Epithelial cell of proximal tubule (primary cell): Measurements from ENCODE around the gene INSM1. TPM values are rescaled to one million over a fixed set of nuclear protein-coding genes. Genes with fewer than 3 reads are reported as not detected.
"Not testable (repeated sequence)": the region's sequence is repeated elsewhere in the genome, so short reads cannot be mapped to it uniquely, and the experiment has no call there.

Experiments
- DNase-seq: peaks from one replicate; pipeline ENCODE4 v3.0.0-alpha.2; 2011; ENCODE audit warnings: low read depth
- H3K4me3 ChIP-seq: 2 replicates; pipeline ENCODE4 v1.5.1; 2011; ENCODE audit warnings: low read depth, mild to moderate bottlenecking, low read length
- total RNA-seq: library from RNA; depleted of rRNA; stranded (reverse); fragments of >200 nt; gene quantifications from 2 replicates; pipeline ENCODE4 v1.2.3, GENCODE V29; 2015
- TF ChIP-seq, protein P1 (sequence below): conservative IDR thresholded peaks from 2 replicates; pipeline ENCODE4 v1.5.1; 2012; ENCODE audit warnings: low read depth, mild to moderate bottlenecking, low read length

Gene INSM1
- total RNA-seq, 1 donor from 2014 or later: not detected

DNA sequence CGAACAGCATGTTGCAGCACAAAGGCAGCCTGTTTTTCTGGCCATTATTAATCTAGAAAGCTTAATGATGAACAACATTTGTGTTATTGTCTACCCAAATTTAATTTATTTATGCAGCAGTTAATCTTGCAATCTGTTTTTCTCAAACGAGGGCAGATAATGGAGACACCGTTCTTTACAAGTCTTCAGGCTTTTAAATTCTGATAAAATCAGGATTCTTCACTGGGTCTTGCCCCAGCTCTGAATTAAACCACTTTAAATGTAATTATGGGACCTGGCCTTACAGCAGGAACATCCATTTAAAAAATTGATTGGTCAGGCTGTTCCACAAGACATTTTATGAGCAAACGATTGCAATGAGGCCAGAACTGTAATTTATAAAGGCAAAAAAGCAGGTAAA lies 26.5 kb upstream of the INSM1 start:
- TF ChIP-seq, protein P1, sequence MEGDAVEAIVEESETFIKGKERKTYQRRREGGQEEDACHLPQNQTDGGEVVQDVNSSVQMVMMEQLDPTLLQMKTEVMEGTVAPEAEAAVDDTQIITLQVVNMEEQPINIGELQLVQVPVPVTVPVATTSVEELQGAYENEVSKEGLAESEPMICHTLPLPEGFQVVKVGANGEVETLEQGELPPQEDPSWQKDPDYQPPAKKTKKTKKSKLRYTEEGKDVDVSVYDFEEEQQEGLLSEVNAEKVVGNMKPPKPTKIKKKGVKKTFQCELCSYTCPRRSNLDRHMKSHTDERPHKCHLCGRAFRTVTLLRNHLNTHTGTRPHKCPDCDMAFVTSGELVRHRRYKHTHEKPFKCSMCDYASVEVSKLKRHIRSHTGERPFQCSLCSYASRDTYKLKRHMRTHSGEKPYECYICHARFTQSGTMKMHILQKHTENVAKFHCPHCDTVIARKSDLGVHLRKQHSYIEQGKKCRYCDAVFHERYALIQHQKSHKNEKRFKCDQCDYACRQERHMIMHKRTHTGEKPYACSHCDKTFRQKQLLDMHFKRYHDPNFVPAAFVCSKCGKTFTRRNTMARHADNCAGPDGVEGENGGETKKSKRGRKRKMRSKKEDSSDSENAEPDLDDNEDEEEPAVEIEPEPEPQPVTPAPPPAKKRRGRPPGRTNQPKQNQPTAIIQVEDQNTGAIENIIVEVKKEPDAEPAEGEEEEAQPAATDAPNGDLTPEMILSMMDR: no peak
- no peak for DNase-seq
- H3K4me3 ChIP-seq: no peak overlapping the region

DNA sequence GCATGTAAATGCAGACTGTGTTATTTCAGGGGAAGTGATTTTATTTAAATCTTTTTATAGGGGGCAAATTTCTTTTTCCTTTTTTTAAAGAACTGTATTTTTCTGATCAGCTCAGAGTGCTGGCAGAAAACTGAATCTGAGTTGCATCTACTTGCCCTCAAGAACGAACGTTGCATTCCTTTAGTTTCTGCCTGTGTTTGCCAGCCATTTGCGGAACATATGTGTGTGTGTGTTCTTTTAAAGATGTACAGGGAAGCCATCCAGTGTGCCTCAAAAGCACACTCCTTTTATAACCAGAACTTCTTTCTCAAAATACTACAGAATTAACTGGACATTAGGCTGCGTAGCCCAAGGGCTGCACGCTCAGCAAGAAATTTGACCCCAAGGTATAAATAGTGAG lies 25.8 kb upstream of the INSM1 start:
- no peak for DNase-seq
- no peak overlapping the region for H3K4me3 ChIP-seq
- TF ChIP-seq, protein P1: no peak

DNA sequence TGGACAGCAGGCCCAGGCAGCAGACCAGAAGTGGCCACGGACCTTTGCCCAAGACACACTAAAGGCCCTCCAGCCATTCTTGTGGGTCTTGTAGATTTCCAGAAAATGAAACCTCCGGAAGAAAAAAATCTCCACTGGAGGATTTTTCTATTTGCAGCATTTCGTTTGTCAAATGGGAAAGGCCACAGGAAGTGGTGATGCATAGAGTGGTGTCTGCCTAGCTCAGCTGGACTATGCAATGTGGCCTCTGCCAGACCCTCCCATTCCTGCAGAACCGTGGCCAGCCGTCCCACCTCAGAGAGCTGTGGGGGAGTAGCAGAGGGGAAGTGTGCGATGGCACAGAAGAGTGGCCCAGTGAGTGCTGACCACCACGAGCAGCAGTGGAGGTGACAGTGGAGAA lies 24.0 kb upstream of the INSM1 start:
- TF ChIP-seq, protein P1: no peak
- no peak for DNase-seq
- no peak overlapping the region for H3K4me3 ChIP-seq

DNA sequence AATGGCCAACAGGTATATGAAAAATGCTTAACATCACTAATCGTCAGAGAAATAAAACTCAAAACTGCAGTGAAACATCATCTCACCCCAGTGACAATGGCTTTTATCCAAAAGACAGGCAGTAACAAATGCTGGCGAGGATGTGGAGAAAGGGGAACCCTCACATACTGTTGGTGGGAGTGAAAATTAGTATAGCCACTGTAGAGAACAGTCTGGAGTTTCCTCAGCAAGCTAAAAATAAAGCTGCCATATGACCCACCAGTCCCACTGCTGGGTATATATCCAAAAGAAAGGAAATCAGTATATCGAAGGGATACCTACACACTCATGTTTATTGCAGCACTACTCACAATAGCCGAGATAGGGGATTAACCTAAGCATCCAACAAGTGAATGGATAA lies 23.4 kb upstream of the INSM1 start:
- no peak overlapping the region for H3K4me3 ChIP-seq
- no peak for DNase-seq
- TF ChIP-seq, protein P1: no peak

DNA sequence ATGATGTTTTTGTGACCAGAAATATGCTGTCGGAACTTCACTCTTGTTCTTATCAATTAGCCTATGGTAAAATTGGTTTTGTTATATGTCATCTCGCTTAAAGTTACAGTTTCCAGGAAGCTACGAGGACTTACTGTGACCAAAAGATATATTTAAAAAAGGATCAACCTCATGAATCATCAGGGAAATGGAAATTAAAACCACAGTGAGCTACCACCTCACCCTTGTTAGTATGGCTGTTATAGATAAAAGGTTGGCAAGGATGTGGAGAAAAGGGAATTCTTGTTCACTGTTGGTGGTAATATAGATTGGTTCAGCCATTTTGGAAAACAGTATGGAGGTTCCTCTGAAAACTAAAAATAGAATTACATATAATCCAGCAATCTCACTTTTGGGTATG lies 14.3 kb upstream of the INSM1 start:
- TF ChIP-seq, protein P1: no peak
- no peak for DNase-seq

DNA sequence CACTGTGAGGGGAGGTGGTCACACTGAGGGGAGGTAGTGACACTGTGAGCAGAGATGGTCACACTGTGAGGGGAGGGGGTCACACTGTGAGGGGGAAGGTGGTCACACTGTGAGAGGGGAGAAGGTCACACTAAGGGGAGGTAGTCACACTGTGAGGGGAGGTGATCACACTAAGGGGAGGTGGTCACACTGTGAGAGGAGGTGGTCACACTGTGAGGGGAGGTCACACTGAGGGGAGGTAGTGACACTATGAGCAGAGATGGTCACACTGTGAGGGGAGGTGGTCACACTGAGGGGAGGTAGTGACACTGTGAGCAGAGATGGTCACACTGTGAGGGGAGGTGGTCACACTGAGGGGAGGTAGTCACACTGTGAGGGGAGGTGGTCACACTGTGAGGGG lies 12.4 kb upstream of the INSM1 start:
- H3K4me3 ChIP-seq, DNase-seq: not testable (repeated sequence)

More for the DNA sequence above, 14.3 kb upstream of the INSM1 start:
- H3K4me3 ChIP-seq: no peak overlapping the region

DNA sequence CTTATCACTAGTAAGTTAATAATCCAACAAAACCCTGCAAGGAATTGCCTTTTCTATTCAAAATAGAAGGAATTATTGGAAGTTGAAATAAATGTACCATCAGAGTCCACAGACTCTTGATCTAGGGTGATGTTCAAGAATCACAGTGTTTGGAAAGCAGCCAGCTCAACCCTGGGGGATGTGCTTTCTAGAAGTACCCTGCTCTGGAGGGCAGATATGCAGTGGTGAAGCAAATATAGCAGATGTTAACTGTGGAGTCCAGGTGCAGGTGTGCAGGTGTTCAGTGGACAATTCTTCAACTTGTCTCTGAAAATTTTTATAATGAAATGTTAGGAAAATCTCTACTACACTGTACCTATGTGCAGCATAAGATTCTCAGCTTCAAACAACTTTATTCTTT lies 9.1 kb upstream of the INSM1 start:
- no peak for DNase-seq
- no peak overlapping the region for H3K4me3 ChIP-seq
- TF ChIP-seq, protein P1: no peak

DNA sequence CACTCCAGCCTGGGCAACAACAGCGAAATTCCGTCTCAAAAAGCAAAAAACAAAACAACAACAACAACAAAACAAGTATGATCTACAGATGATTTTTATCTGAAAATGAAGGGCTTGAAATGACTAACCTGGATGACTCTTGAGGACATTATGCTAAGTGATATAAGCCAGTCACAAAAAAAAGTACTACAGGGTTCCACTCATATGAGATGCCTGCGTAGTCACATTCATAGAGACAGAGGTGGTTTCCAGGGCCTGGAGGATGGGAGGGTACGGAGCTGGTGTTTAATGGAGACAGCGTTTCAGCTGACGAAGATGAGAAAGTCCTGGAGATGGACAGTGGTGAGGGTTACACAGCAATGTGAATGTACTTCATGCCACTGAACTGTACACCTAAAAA lies 8.3 kb upstream of the INSM1 start:
- TF ChIP-seq, protein P1: no peak
- H3K4me3 ChIP-seq: no peak overlapping the region
- DNase-seq: no peak
